ENCODE results near the gene EIF1B.

EIF1B gene

DNA sequence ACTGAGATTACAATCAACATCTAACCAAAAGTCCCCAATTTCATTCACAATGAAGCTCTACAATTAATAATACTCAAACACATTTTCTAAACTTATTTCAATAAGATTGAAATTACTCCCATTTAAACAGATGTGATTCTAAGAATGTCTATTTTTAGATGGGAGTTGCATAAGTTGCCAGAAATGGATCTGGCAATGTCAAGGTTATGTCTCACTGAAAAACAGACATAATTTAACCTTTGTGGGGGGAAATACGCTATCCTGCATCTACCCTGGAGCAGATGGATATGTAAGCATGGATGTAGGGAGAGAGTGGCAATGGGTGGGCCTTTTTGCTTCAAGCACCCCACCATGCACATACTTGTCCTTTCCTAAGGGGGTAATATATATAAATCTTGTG is 6.7 kb upstream of the EIF1B start:
- TF ChIP-seq GABPA (IDR thresholded peaks at IDR 0.05; ENCODE audit: low read depth) (no peak), POLR2AphosphoS5 (IDR thresholded peaks at IDR 0.05; ENCODE audit: low read depth) (no peak), SPI1 (IDR thresholded peaks at IDR 0.05; ENCODE audit: borderline replicate concordance, low read depth) (no peak)
- TF ChIP-seq, protein P1, sequence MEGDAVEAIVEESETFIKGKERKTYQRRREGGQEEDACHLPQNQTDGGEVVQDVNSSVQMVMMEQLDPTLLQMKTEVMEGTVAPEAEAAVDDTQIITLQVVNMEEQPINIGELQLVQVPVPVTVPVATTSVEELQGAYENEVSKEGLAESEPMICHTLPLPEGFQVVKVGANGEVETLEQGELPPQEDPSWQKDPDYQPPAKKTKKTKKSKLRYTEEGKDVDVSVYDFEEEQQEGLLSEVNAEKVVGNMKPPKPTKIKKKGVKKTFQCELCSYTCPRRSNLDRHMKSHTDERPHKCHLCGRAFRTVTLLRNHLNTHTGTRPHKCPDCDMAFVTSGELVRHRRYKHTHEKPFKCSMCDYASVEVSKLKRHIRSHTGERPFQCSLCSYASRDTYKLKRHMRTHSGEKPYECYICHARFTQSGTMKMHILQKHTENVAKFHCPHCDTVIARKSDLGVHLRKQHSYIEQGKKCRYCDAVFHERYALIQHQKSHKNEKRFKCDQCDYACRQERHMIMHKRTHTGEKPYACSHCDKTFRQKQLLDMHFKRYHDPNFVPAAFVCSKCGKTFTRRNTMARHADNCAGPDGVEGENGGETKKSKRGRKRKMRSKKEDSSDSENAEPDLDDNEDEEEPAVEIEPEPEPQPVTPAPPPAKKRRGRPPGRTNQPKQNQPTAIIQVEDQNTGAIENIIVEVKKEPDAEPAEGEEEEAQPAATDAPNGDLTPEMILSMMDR (IDR thresholded peaks at IDR 0.05; ENCODE audit: insufficient read depth, low read length): no peak
- TF ChIP-seq, protein P2, sequence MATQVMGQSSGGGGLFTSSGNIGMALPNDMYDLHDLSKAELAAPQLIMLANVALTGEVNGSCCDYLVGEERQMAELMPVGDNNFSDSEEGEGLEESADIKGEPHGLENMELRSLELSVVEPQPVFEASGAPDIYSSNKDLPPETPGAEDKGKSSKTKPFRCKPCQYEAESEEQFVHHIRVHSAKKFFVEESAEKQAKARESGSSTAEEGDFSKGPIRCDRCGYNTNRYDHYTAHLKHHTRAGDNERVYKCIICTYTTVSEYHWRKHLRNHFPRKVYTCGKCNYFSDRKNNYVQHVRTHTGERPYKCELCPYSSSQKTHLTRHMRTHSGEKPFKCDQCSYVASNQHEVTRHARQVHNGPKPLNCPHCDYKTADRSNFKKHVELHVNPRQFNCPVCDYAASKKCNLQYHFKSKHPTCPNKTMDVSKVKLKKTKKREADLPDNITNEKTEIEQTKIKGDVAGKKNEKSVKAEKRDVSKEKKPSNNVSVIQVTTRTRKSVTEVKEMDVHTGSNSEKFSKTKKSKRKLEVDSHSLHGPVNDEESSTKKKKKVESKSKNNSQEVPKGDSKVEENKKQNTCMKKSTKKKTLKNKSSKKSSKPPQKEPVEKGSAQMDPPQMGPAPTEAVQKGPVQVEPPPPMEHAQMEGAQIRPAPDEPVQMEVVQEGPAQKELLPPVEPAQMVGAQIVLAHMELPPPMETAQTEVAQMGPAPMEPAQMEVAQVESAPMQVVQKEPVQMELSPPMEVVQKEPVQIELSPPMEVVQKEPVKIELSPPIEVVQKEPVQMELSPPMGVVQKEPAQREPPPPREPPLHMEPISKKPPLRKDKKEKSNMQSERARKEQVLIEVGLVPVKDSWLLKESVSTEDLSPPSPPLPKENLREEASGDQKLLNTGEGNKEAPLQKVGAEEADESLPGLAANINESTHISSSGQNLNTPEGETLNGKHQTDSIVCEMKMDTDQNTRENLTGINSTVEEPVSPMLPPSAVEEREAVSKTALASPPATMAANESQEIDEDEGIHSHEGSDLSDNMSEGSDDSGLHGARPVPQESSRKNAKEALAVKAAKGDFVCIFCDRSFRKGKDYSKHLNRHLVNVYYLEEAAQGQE (IDR thresholded peaks at IDR 0.05; ENCODE audit: insufficient replicate concordance, low read depth): no peak
- no peak for DNase-seq (ENCODE audit: low read depth in 1 of 2, low spot score in 1 of 2)
- Histone ChIP-seq H3K27me3 (ENCODE audit: insufficient read depth, poor library complexity, severe bottlenecking) (no peaks in the 10 kb centered on the region), H3K27ac (replicated peaks) (no peak overlapping the region), H3K4me3 (replicated peaks; ENCODE audit: insufficient read depth, low read length) (no peak overlapping the region)

DNA sequence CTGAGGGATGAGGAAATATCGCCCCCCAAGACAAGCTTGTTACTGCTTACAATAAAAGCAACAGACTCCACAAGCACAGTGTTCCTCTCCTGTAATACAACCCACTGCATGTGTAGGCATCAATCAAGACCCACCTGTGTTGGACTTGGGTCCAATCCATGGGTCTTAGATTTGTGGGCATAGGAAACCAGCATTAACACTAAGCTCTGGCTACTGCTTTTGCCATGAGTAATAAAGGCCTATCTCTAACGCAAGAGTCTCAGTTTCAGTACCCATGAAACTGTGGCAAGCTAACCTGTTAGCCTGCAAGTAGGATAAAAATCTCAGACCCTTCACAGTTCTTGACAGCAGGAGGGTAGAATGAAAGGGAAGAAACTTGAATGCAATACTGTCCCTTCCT is 5.2 kb upstream of the EIF1B start:
- TF ChIP-seq POLR2AphosphoS5 (IDR thresholded peaks at IDR 0.05; ENCODE audit: low read depth): no peak
- TF ChIP-seq, protein P2 (IDR thresholded peaks at IDR 0.05; ENCODE audit: insufficient replicate concordance, low read depth): no peak
- no peak for TF ChIP-seq GABPA (IDR thresholded peaks at IDR 0.05; ENCODE audit: low read depth)
- no peak for TF ChIP-seq SPI1 (IDR thresholded peaks at IDR 0.05; ENCODE audit: borderline replicate concordance, low read depth)
- TF ChIP-seq, protein P1 (IDR thresholded peaks at IDR 0.05; ENCODE audit: insufficient read depth, low read length): no peak
- Histone ChIP-seq H3K4me3 (replicated peaks; ENCODE audit: insufficient read depth, low read length) (no peak overlapping the region), H3K27me3 (ENCODE audit: insufficient read depth, poor library complexity, severe bottlenecking) (no peaks in the 10 kb centered on the region), H3K27ac (replicated peaks) (no peak overlapping the region)
- no peak for DNase-seq (ENCODE audit: low read depth in 1 of 2, low spot score in 1 of 2)

DNA sequence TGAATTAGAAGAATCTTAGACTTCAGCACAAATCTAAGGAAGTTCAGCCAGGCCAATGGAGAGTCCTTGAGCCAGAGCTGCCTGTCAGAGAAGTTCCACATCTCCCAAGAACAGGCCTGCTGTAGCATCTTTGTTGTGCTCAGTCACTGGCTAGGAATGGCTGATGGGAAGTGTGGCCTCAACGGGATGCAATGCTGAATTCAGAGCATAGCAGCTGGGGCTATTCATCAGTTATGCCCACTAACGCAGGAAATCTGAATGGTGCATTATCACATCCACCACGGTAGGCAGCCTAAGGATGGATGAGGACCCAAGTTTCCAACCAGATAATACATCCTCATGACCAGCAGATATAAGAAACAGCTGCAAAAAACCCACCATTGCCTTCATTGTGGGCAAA is 3.2 kb upstream of the EIF1B start:
- TF ChIP-seq POLR2AphosphoS5 (IDR thresholded peaks at IDR 0.05; ENCODE audit: low read depth) (no peak), SPI1 (IDR thresholded peaks at IDR 0.05; ENCODE audit: borderline replicate concordance, low read depth) (no peak), GABPA (IDR thresholded peaks at IDR 0.05; ENCODE audit: low read depth) (no peak)
- TF ChIP-seq, protein P1 (IDR thresholded peaks at IDR 0.05; ENCODE audit: insufficient read depth, low read length): no peak
- TF ChIP-seq, protein P2 (IDR thresholded peaks at IDR 0.05; ENCODE audit: insufficient replicate concordance, low read depth): no peak

More for the DNA sequence above, 3.2 kb upstream of the EIF1B start:
- no peaks in the 10 kb centered on the region for H3K27me3 ChIP-seq (ENCODE audit: insufficient read depth, poor library complexity, severe bottlenecking)
- DNase-seq (ENCODE audit: low read depth in 1 of 2, low spot score in 1 of 2): no peak
- no peak overlapping the region for H3K4me3 ChIP-seq (replicated peaks; ENCODE audit: insufficient read depth, low read length)
- H3K27ac ChIP-seq (replicated peaks): no peak overlapping the region

All from HL-60 (cell line).